ENCODE measurements around the gene MACROH2A1.

The MACROH2A1 gene

GRCh38 chr5:135386096-135386495 is 12.9 kb downstream of the MACROH2A1 start:
- Histone ChIP-seq H4K20me1 (ENCODE audit: insufficient read depth, low read length) (peaks cover 54% of the 10 kb centered on the region), H3K79me2 (ENCODE audit: low read length) (peaks cover 79% of the 10 kb centered on the region), H3K36me3 (replicated peaks; ENCODE audit: low read depth, low read length) (peaks cover 50% of the 10 kb centered on the region), H3K9me3 (ENCODE audit: insufficient read depth, low read length) (no peaks in the 10 kb centered on the region), H2AFZ (ENCODE audit: low read depth, low read length) (no peak overlapping the region), H3K27me3 (ENCODE audit: low read depth, low read length) (no peaks in the 10 kb centered on the region), H3K4me1 (ENCODE audit: low read length) (no peaks in the 10 kb centered on the region), H3K4me2 (ENCODE audit: low read length) (no peak overlapping the region), H3K27ac (ENCODE audit: low read length) (no peak overlapping the region), H3K9ac (ENCODE audit: low read length) (no peak overlapping the region), H3K4me3 (ENCODE audit: low read length) (no peak overlapping the region)
- TF ChIP-seq EZH2phosphoT487 (IDR thresholded peaks at IDR 0.05; ENCODE audit: low read depth) = no peak
- TF ChIP-seq, protein P1, sequence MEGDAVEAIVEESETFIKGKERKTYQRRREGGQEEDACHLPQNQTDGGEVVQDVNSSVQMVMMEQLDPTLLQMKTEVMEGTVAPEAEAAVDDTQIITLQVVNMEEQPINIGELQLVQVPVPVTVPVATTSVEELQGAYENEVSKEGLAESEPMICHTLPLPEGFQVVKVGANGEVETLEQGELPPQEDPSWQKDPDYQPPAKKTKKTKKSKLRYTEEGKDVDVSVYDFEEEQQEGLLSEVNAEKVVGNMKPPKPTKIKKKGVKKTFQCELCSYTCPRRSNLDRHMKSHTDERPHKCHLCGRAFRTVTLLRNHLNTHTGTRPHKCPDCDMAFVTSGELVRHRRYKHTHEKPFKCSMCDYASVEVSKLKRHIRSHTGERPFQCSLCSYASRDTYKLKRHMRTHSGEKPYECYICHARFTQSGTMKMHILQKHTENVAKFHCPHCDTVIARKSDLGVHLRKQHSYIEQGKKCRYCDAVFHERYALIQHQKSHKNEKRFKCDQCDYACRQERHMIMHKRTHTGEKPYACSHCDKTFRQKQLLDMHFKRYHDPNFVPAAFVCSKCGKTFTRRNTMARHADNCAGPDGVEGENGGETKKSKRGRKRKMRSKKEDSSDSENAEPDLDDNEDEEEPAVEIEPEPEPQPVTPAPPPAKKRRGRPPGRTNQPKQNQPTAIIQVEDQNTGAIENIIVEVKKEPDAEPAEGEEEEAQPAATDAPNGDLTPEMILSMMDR (IDR thresholded peaks at IDR 0.05; ENCODE audit: low read depth, low read length) = no peak

DNA sequence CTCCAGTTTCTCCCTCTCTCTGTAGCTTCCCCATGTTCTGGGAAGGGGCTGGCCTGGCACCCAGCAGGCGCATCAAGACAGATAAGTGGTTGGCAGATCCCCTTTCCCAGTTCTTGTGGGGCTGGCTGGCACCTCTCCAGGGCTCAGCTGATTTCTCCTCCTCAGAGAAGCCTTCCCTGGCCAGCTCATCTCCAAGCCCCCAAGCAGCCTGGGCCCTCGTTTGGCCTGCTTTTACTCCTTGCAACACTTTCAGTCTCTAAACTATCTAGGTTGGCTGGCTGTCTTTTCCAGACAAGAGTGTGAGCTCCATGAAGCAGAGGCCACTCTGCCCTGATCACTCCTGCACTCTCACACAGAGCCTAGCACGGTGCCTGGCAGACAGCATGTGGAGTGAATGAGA is 13.5 kb downstream of the MACROH2A1 start:
- H4K20me1 ChIP-seq (ENCODE audit: insufficient read depth, low read length) = peaks cover 49% of the 10 kb centered on the region

DNA sequence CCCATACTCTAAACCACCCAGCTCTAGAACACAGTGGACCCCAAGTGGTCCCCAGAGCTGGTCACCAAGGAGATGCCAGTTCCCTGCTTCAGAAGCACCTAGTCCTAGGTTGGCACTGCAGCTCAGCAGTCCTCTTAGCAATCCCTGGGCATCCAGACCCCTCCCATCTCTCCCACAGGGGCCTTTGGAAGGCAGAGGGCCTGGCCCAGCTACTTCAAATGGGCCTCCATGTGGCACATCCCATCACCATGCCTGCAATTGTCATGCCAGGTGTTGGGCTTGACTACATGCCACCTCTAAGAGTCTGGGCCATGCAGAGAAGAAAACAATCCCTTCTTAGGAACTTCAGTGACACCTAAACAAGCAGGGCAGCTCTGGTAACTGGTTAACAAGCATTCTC is 14.1 kb downstream of the MACROH2A1 start:
- no peaks in the 10 kb centered on the region for H3K27me3 ChIP-seq (ENCODE audit: low read depth, low read length)
- H3K27ac ChIP-seq (ENCODE audit: low read length) = no peak overlapping the region
- H3K9me3 ChIP-seq (ENCODE audit: insufficient read depth, low read length) = no peaks in the 10 kb centered on the region
- H4K20me1 ChIP-seq (ENCODE audit: insufficient read depth, low read length) = peaks cover 48% of the 10 kb centered on the region
- peaks cover 67% of the 10 kb centered on the region for H3K79me2 ChIP-seq (ENCODE audit: low read length)
- no peak overlapping the region for H3K4me3 ChIP-seq (ENCODE audit: low read length)
- no peaks in the 10 kb centered on the region for H3K4me1 ChIP-seq (ENCODE audit: low read length)
- H2AFZ ChIP-seq (ENCODE audit: low read depth, low read length) = no peak overlapping the region
- TF ChIP-seq, protein P1 (IDR thresholded peaks at IDR 0.05; ENCODE audit: low read depth, low read length) = no peak
- no peak for TF ChIP-seq EZH2phosphoT487 (IDR thresholded peaks at IDR 0.05; ENCODE audit: low read depth)
- H3K9ac ChIP-seq (ENCODE audit: low read length) = no peak overlapping the region
- no peak overlapping the region for H3K4me2 ChIP-seq (ENCODE audit: low read length)
- H3K36me3 ChIP-seq (replicated peaks; ENCODE audit: low read depth, low read length) = peaks cover 50% of the 10 kb centered on the region

More for the DNA sequence above, 13.5 kb downstream of the MACROH2A1 start:
- TF ChIP-seq, protein P1 (IDR thresholded peaks at IDR 0.05; ENCODE audit: low read depth, low read length) = no peak
- TF ChIP-seq EZH2phosphoT487 (IDR thresholded peaks at IDR 0.05; ENCODE audit: low read depth) = no peak
- Histone ChIP-seq H3K27me3 (ENCODE audit: low read depth, low read length) (no peaks in the 10 kb centered on the region), H3K79me2 (ENCODE audit: low read length) (peaks cover 74% of the 10 kb centered on the region), H3K4me1 (ENCODE audit: low read length) (no peaks in the 10 kb centered on the region), H3K4me3 (ENCODE audit: low read length) (no peak overlapping the region), H3K4me2 (ENCODE audit: low read length) (no peak overlapping the region), H3K9me3 (ENCODE audit: insufficient read depth, low read length) (no peaks in the 10 kb centered on the region), H3K9ac (ENCODE audit: low read length) (no peak overlapping the region), H3K36me3 (replicated peaks; ENCODE audit: low read depth, low read length) (peaks cover 50% of the 10 kb centered on the region), H2AFZ (ENCODE audit: low read depth, low read length) (no peak overlapping the region), H3K27ac (ENCODE audit: low read length) (no peak overlapping the region)

GRCh38 chr5:135383803-135384495 is 15.1 kb downstream of the MACROH2A1 start:
- H4K20me1 ChIP-seq (ENCODE audit: insufficient read depth, low read length) = peaks cover 45% of the 10 kb centered on the region
- H3K79me2 ChIP-seq (ENCODE audit: low read length) = peaks cover 58% of the 10 kb centered on the region
- no peak overlapping the region for H3K4me2 ChIP-seq (ENCODE audit: low read length)
- H3K36me3 ChIP-seq (replicated peaks; ENCODE audit: low read depth, low read length) = peaks cover 56% of the 10 kb centered on the region
- H3K9ac ChIP-seq (ENCODE audit: low read length) = no peak overlapping the region
- no peak overlapping the region for H3K4me3 ChIP-seq (ENCODE audit: low read length)
- no peak overlapping the region for H2AFZ ChIP-seq (ENCODE audit: low read depth, low read length)
- H3K27ac ChIP-seq (ENCODE audit: low read length) = no peak overlapping the region
- TF ChIP-seq EZH2phosphoT487 (IDR thresholded peaks at IDR 0.05; ENCODE audit: low read depth) = no peak
- TF ChIP-seq, protein P1 (IDR thresholded peaks at IDR 0.05; ENCODE audit: low read depth, low read length) = no peak
- H3K4me1 ChIP-seq (ENCODE audit: low read length) = no peaks in the 10 kb centered on the region
- H3K9me3 ChIP-seq (ENCODE audit: insufficient read depth, low read length) = no peaks in the 10 kb centered on the region
- H3K27me3 ChIP-seq (ENCODE audit: low read depth, low read length) = no peaks in the 10 kb centered on the region

All from OCI-LY3 (cell line).